HPDE6-E6E7 (cell line): ENCODE data around the gene FGFRL1.
"Not testable (repeated sequence)": the region's sequence is repeated elsewhere in the genome, so short reads cannot be mapped to it uniquely, and the experiment has no call there.

Experiments used
- DNase-seq: peaks from one replicate; pipeline ENCODE4 v3.0.0; 2011; ENCODE audit warnings: missing footprints; ENCODE audit errors: extremely low spot score

FGFRL1 gene

DNA sequence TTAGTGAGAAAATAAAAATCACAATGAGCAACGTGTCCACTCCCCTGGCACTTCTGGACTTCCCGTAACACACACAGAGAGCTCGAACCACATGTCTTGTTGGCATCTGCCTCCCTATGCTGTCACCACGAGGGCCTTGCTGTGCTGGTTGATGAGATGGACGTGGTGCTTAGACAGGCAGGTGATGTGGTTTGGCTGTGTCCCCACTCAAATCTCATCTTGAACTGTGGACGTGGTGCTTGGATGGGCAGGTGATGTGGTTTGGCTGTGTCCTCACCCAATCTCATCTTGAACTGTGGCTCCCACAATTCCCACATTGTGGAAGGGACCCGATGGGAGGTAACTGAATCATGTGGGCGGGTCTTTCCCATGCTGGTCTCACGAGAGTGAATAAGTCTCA, 40.0 kb downstream of the FGFRL1 start:
- no peak for DNase-seq

DNA sequence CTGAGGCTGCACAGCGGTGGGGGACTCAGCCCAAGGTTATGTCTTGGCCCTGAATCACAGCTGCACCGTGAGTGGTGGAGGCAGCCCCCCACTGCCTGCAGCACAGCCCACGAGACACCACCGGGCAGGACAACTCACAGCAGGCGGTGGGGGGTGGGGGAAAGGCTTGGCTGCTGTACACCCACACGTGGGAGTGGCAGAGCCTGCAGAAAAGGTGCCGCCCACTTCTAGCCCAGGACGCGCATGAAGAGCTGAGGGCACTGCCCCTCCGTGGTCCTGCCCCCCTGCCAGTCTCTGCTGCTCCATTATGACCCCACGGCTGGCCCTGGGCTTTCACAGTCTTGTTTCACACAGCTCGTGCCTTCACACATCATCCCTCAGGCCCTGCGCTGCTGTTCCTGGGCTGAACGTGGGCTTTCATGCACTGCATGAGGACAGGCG, 40.8 kb downstream of the FGFRL1 start:
- no peak for DNase-seq

DNA sequence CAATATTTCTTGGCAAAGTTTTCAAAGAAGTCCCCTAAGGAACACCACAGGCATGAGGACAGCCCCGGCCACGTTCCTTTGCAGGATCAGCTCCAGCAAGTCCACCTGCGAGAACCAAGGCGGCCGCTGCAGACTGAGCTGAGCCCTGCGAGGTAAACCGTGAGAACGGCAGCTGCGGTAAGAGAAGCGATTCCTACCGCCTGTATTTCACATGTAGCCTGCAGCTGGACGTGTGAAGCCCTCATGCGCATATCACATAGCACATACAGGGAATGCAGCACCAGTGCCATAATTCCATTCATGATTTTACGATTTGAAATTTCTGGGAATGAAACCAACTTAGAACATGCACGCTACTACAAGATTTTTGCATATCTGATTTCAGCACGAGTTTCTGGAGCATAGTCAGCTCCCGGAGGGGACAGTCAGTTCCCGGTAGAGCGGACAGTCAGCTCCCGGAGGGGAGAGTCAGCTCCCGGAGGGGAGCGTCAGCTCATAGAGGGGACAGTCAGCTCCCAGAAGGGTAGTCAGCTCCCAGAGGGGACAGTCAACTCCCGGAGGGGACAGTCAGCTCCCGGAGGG, 41.7 kb downstream of the FGFRL1 start:
- DNase-seq = no peak

DNA sequence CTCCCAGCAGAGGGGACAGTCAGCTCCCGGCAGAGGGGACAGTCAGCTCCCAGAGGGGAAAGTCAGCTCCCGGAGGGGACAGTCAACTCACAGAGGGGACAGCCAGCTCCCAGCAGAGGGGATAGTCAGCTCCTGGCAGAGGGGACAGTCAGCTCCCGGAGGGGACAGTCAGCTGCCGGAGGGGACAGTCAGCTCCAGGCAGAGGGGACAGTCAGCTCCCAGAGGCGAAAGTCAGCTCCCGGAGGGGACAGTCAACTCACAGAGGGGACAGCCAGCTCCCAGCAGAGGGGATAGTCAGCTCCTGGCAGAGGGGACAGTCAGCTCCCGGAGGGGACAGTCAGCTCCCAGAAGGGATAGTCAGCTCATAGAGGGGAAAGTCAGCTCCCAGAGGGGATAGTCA, 42.5 kb downstream of the FGFRL1 start:
- not testable (repeated sequence) for DNase-seq

DNA sequence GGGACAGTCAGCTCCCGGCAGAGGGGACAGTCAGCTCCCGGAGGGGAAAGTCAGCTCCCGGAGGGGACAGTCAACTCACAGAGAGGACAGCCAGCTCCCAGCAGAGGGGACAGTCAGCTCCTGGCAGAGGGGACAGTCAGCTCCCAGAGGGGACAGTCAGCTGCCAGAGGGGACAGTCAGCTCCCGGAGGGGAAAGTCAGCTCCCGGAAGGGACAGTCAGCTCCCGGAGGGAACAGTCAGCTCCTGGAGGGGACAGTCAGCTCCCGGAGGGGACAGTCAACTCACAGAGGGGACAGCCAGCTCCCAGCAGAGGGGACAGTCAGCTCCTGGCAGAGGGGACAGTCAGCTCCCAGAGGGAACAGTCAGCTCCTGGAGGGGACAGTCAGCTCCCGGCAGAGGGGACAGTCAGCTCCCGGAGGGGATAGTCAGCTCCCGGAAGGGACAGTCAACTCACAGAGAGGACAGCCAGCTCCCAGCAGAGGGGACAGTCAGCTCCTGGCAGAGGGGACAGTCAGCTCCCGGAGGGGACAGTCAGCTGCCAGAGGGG, 43.3 kb downstream of the FGFRL1 start:
- DNase-seq = not testable (repeated sequence)

DNA sequence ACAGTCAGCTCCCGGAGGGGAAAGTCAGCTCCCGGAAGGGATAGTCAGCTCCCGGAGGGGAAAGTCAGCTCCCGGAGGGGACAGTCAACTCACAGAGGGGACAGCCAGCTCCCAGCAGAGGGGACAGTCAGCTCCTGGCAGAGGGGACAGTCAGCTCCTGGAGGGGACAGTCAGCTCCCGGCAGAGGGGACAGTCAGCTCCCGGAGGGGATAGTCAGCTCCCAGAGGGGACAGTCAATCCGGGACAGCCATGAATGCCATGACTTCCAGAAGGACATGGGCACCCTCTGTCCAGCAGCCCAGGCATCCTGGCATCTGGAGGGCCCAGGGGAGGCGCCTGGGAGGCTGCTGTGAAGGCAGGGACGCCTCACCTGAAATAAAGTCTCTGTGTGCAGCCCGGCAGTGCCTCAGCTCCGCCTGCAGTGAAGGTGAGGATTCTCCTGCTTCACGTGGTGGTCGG, 43.8 kb downstream of the FGFRL1 start:
- DNase-seq = not testable (repeated sequence)

DNA sequence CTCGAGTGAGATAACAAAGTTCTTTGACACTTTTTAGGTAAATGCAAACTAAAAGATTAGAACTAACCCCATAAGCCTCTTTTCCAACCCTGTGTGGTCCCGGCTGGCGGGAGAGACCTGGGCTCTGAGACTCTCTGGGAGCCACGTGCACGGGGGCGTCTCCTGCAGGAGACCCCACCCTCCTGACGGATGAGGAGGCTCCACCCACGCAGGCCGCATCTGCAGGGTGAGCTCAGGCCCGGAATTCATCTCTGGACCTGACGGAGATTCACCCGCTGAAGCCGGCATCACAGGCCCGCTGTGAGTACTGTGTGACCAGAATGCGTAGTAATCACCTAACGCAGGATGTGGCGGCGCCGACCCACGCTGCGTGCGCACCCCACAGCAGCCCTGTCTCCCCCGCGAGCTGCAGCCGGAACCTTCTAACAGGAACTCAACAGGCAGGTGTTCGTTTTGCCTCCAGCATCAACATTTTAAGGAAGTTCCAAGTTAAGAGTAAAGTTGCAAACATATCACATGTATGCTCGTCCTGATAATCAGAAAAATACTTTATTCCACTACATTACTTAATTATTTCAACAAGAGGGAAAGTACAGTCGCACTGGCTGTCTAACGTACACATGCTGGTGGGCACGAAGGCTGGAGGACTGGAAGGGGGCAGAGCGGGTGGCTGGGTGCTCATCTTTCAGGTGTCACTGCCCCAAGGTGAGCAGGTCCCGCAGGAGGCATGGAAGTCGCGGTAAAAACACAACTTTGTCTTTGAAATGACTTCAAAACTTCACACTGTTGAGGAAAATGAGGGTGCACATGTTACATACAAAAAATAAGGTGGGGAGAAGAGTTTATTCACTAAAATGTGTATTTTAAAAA, 44.5 kb downstream of the FGFRL1 start:
- no peak for DNase-seq

DNA sequence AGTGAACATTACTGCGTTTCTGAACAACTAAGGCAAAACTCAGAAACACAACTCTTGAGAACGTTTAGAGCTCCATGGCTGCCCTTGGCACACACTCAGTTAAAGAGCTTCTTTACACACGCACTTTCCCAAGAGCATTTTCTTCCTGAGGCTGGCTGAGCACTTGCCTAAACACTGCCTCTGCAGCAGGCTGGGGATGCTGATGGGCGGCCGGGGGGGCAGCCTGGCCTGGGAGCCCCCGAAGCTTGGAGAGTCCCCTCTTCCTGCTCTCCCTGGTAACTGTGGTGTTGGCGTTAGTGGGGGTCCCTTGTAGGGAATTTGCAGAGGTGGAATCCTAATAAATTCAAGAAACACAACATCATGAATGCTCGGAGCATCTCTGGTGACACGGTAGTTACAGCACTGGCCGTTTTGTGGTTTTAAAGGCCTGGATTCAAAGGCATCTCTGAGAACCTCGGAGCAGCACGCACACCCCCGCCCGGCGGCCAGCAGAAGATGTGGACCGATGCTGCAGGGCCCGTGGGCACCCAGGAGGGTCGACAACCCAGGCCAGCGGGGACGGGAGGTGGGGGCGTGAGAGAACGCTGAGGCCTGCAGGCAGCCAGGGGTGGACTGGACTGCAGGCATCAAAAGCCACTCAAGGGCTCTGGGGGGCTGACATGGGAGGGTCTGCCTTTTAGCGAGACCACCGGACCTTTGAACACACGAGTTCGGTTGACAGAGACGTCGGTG, 45.4 kb downstream of the FGFRL1 start:
- no peak for DNase-seq

DNA sequence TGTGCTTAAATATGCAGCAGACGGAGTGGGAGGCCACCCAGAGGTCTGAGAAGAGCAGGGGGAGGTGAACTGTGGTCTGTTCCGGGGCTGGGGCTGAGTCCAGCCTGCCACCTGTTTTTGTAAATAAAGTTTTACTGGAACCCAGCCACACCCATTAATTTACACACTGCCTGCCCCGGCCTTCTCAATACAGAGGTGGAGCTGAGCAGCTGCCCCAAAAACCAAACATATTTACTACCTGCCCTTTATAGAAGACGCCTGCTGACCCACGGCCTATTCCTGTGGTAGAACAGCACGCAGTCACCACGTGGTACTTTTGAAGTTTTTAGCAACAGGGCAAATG, 45.9 kb downstream of the FGFRL1 start:
- DNase-seq = no peak

DNA sequence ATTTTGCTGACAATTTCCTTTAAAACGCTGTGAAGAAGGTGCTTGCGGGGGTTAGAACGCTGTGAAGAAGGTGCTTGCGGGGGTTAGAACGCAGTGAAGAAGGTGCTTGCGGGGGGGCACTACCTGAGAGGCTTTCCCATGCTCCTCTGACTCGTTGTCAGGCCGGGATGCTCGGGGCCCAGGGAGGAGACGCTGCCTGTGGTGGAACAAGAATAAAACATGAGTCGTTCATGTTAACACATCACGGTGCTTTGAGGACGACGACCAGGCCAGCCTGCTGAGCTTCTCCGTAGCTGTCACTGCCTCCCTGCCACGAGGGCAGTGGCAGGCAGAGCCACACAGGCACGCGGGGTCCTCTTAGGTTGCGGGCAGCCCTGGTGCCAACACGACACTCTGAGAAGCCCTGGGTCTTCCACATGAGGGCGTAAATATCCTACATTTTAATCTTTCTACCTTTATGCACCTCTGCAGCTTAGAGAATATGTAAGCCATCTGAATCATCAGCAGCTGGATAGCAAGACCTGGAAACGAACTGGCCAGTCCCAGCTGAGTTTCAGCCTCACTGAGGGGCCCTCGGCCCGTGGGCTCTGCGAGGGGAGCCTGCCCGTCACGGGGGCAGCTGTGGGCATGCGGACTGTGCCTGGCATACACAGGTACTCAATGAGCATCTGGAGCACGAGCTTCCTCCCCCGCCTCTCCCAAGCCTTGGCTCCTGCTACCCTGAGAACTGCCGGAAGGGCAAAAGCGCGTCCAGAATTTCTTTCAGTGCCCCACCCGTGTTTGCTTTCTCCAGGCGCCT, 47.0 kb downstream of the FGFRL1 start:
- no peak for DNase-seq

DNA sequence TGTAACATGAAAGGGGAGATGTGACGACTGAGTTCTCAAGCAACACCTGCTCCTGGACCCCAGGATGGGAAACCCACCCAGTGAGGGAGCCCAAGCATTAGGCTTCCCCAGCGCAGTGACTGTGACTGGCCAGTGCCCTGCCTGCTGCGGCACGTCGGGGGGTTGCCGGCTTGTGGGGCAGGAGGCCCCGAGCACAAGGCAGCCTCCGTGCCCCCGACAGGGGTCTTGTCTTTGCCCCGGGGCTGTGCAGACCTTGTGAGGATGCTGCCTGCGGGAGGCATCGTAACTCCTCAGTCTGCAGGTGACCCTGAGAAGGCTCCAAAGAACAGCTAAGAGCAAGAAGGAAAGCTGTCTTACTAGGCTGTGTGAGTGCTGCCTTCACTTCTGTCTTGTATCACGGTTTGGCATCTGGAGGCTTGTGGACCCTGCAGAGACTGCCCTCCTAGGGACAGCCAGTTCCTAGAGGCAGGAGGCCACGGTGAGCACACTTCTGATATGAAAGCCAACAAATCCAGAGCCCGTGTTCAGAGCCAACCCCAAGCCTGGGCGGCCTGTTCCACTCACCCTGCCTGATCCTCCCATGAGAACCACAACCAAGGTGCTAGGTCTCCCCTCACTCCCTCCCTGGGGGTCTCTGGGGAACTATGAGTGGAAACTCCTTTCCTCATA, 47.7 kb downstream of the FGFRL1 start:
- DNase-seq = no peak

DNA sequence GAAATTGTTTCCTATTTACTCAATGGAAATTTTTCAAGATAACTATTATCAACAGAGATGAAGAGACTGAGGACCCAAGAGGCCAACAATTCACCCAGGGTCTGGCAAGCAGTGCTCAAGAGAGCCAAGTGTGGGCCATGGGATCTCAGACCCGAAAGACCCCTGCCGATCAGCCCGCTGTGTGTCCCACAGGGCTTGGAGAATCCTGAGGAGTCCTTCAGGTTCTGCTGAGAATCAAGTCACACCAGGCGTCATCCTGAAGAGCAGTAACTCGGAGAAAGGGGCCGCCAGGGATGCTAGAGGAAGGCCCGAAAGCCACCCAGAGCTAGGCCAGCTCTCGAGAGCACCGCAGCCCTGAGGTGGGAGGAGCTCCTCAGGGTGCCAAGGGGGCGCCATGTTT, 48.7 kb downstream of the FGFRL1 start:
- DNase-seq = no peak

DNA sequence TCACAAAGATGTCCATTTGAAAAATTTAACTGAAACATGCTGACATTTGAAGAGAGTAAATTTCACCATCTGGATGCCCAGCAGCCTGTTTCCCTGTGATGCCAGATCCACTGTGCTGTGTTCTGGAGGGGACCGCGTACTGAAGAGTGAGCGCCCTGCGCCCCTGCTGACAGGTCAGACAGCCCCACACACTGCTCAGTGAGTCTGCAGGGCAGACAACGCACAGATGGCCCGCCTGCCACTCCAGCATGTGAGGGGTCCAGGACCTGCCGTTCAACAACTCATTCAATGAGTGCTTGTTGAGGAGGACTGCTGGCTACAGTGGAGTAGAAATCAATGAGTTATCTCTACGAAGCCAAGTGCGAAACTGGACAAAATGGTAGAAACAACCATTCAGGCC, 49.2 kb downstream of the FGFRL1 start:
- no peak for DNase-seq

DNA sequence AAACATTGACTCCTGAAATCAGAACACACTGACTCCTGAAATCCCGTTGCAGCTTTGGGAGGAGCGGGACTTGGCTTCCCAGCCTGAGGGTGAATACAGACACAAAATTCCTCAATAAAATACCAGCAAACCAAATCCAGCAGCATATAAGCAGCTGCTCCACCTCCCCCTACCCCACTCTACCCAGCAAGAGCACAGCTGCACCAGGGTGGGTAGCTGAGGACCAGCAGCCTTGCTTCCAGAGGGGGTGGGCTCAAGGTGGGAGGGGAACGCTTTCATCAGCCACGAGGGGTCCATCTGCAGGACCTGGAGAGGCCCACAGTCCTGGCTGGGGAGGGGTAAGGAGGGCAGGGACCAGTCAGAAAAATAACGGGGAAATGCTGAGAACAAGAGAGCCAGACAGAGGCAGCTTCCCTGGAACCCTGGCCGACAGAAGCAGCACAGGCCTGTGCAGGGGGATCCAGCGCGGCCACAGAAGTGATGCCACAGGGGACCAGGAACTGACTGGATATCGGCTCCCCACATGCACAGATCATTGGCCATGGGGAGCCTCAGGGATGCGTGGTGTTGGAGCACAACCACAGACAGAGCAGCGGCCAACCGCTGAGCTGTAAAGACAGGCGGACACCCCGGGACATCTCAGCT, 49.8 kb downstream of the FGFRL1 start:
- DNase-seq = no peak

DNA sequence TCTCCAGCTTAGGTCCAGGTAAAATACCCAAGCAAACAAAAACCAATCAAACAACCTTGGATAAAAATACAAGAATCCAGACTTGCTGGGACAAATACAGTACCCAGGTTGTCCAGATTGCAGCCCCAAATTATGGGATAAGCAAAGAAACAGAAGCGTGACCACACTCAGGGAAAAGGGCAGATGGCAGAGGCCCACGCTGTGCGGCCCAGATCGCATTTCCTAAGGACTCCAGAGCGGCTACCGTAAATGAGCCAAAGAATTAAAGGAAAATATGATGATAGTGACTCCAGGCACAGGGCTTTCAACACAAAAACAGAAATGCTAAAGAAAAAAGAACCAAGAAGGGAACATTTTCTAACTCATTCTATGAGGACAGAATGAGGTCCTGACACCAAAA, 50.3 kb downstream of the FGFRL1 start:
- no peak for DNase-seq

DNA sequence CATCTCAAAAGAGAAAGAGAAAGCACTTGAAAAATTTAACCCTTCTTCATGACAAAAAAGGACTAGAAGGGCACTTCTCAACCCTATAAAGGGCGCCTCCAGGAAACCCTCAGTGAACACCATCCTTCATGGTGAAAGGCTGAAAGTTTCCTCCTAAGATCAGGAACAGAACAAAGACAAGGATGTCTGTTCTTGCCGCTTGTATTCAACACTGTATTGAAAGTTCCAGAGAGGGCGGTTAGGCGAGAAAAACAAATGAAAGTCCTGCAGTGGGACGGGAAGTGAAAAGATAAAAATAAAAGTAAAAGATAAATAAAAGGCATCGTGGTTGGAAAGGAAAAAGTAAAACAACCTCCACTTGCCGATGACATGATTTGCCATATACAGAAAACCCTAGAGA, 51.0 kb downstream of the FGFRL1 start:
- DNase-seq = no peak

DNA sequence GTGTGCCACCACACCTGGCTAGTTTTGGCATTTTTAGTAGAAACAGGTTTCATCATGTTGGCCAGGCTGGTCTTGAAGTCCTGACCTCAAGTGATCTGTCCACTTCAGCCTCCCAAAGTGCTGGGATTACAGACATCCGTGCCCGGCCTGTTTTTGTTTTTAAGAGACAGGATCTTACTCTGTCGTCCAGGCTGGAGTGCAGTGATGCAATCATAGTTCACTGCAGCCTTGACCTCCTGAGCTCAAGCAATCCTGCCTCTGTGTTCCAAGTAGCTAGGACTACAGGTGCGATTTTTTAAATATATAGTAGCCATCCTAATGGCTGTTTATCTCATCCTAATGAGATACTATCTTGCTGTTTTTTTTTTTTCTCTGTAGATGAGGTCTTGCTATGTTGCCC, 54.3 kb downstream of the FGFRL1 start:
- DNase-seq = no peak

DNA sequence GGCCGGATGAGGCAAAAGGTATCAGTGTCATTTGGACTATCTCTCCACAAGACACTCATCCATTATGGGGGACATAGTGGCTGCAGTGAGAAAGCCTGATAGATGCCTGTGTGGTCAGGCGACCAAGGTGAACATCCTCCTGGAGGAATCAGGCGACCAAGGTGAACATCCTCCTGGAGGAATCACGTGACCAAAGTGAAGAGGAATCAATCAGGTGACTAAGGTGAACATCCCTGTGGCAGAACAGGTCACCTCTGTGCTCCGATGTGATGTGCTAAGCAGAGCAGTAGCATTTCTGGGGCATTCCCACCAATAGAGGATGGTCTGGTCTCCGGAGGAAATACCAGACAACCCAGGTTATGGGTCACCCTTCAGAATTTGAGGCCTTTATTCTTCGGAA, 58.0 kb downstream of the FGFRL1 start:
- no peak for DNase-seq

DNA sequence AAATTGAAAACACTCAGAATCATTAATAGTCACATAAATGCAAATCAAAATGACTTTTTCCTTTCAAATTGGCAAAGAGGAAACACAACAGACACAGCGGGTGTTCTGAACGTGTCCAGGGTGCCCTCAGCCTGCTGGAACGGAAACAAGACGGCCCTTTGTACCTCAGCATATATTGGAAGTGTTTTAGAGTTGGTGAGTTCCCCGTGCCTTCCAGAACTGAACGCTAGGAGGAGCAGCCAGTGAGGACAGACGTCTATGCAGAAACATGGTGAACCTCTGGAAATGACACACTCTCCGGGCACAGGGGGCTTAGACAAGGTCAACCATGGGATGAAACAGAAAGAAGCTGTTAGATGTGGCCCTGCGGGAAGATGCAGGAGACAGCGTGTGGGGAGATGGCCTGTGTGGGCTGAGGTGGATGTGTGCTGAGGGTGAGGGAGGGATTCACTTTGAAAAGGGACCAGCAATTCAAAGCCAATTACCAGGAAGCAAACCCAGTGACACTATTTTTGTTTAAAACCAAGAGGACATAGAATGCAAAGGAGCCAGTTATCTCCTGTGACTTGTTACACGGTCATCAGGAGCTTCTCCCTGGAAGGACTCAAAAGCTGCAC, 61.5 kb downstream of the FGFRL1 start:
- DNase-seq = peak; percentile 50

DNA sequence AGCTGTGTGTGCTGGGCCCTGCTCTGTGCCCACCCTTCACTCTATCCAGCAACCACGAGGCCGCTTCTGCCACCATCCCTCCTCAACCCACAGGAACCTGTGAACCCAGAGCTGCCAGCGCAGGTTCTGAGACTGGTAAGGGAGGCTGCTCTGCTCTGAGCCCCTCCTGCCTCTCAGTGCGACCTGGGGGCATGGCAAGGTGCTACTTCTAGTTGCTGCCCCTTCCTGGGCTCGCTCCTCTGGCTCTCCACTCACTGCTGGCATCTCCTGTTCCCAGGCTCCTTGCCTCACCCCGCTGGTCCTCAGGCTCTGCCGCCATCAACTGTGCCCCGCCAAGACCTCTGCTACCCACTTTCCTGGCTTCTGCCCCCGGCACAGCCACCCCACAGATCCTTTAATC, 62.7 kb downstream of the FGFRL1 start:
- DNase-seq = no peak
